ENCODE measurements around the gene METTL27. TPM values are rescaled to one million over a fixed set of nuclear protein-coding genes. Genes with fewer than 3 reads are reported as not detected.
"Not testable (repeated sequence)": the region's sequence is repeated elsewhere in the genome, so short reads cannot be mapped to it uniquely, and the experiment has no call there.

METTL27 gene
- total RNA-seq, 1 donor from 2014 or later = 1.8 TPM

- Mint-ChIP-seq H3K4me1 (ENCODE audit: low read depth) (no peaks in the 10 kb centered on the region), H3K27me3 (ENCODE audit: insufficient read depth) (peaks cover 5% of the 10 kb centered on the region), H3K36me3 (ENCODE audit: low read depth) (no peaks in the 10 kb centered on the region), H3K9me3 (no peaks in the 10 kb centered on the region), H3K4me3 (no peak overlapping the region), H3K27ac (no peak overlapping the region)
- no peak for DNase-seq (ENCODE audit: low spot score)
- intact Hi-C loops (cut with micrococcal nuclease) = no loop called here
These were observed 29.3 kb downstream of the METTL27 start for GRCh38 chr7:73812996-73813395.

- Mint-ChIP-seq H3K9me3 (no peaks in the 10 kb centered on the region), H3K4me1 (ENCODE audit: low read depth) (no peaks in the 10 kb centered on the region), H3K27ac (no peak overlapping the region), H3K27me3 (ENCODE audit: insufficient read depth) (peaks cover 4% of the 10 kb centered on the region), H3K4me3 (no peak overlapping the region), H3K36me3 (ENCODE audit: low read depth) (no peaks in the 10 kb centered on the region)
- peak; percentile 34 for DNase-seq (ENCODE audit: low spot score)
- intact Hi-C loops (cut with micrococcal nuclease) = loop anchor here (1.0 kb wide), 2 partner anchors 40 to 44 kb away; no protein-coding TSS in a partner anchor
These were observed 30.6 kb downstream of the METTL27 start for GRCh38 chr7:73811760-73812168.

- Mint-ChIP-seq H3K36me3 (ENCODE audit: low read depth) (no peaks in the 10 kb centered on the region), H3K27me3 (ENCODE audit: insufficient read depth) (peaks cover 4% of the 10 kb centered on the region), H3K27ac (no peak overlapping the region), H3K4me3 (no peak overlapping the region), H3K9me3 (no peaks in the 10 kb centered on the region), H3K4me1 (ENCODE audit: low read depth) (no peaks in the 10 kb centered on the region)
- no peak for DNase-seq (ENCODE audit: low spot score)
- intact Hi-C loops (cut with micrococcal nuclease) = loop anchor here (1.0 kb wide), 2 partner anchors 40 to 44 kb away; no protein-coding TSS in a partner anchor
These were observed 31.3 kb downstream of the METTL27 start for GRCh38 chr7:73810998-73811360.

- Mint-ChIP-seq H3K4me3 (no peak overlapping the region), H3K27me3 (ENCODE audit: insufficient read depth) (peaks cover 4% of the 10 kb centered on the region), H3K27ac (no peak overlapping the region), H3K4me1 (ENCODE audit: low read depth) (no peaks in the 10 kb centered on the region), H3K36me3 (ENCODE audit: low read depth) (no peaks in the 10 kb centered on the region), H3K9me3 (no peaks in the 10 kb centered on the region)
- intact Hi-C loops (cut with micrococcal nuclease) = no loop called here
- no peak for DNase-seq (ENCODE audit: low spot score)
These were observed 32.8 kb downstream of the METTL27 start for GRCh38 chr7:73809467-73809951.

GRCh38 chr7:73802459-73802858, 39.9 kb downstream of the METTL27 start:
- no peaks in the 10 kb centered on the region for H3K27me3 Mint-ChIP-seq (ENCODE audit: insufficient read depth)
- no peak overlapping the region for H3K4me3 Mint-ChIP-seq
- DNase-seq (ENCODE audit: low spot score) = no peak
- H3K27ac Mint-ChIP-seq = no peak overlapping the region
- H3K9me3 Mint-ChIP-seq = no peaks in the 10 kb centered on the region
- H3K36me3 Mint-ChIP-seq (ENCODE audit: low read depth) = no peaks in the 10 kb centered on the region
- intact Hi-C loops (cut with micrococcal nuclease) = no loop called here
- H3K4me1 Mint-ChIP-seq (ENCODE audit: low read depth) = no peaks in the 10 kb centered on the region

- intact Hi-C loops (cut with micrococcal nuclease) = no loop called here
- Mint-ChIP-seq H3K36me3 (ENCODE audit: low read depth) (no peaks in the 10 kb centered on the region), H3K27me3 (ENCODE audit: insufficient read depth) (no peaks in the 10 kb centered on the region), H3K27ac (no peak overlapping the region), H3K9me3 (no peaks in the 10 kb centered on the region), H3K4me3 (no peak overlapping the region), H3K4me1 (ENCODE audit: low read depth) (no peaks in the 10 kb centered on the region)
- no peak for DNase-seq (ENCODE audit: low spot score)
These were observed 40.7 kb downstream of the METTL27 start for GRCh38 chr7:73801577-73801976.

GRCh38 chr7:73799282-73800141, 42.8 kb downstream of the METTL27 start:
- intact Hi-C loops (cut with micrococcal nuclease) = no loop called here
- peaks cover 4% of the 10 kb centered on the region for H3K9me3 Mint-ChIP-seq
- no peak for DNase-seq (ENCODE audit: low spot score)
- H3K36me3 Mint-ChIP-seq (ENCODE audit: low read depth) = no peaks in the 10 kb centered on the region
- H3K4me1 Mint-ChIP-seq (ENCODE audit: low read depth) = no peaks in the 10 kb centered on the region
- H3K4me3 Mint-ChIP-seq = no peak overlapping the region
- H3K27ac Mint-ChIP-seq = no peak overlapping the region
- no peaks in the 10 kb centered on the region for H3K27me3 Mint-ChIP-seq (ENCODE audit: insufficient read depth)

GRCh38 chr7:73797176-73797575, 45.1 kb downstream of the METTL27 start:
- H3K36me3 Mint-ChIP-seq (ENCODE audit: low read depth); H3K27me3 Mint-ChIP-seq (ENCODE audit: insufficient read depth); intact Hi-C loops (cut with micrococcal nuclease); H3K9me3 Mint-ChIP-seq; H3K27ac Mint-ChIP-seq; H3K4me1 Mint-ChIP-seq (ENCODE audit: low read depth); DNase-seq (ENCODE audit: low spot score); H3K4me3 Mint-ChIP-seq: not testable (repeated sequence)

GRCh38 chr7:73796656-73797055, 45.7 kb downstream of the METTL27 start:
- H3K27ac Mint-ChIP-seq; DNase-seq (ENCODE audit: low spot score); H3K4me1 Mint-ChIP-seq (ENCODE audit: low read depth); H3K9me3 Mint-ChIP-seq; H3K27me3 Mint-ChIP-seq (ENCODE audit: insufficient read depth); H3K36me3 Mint-ChIP-seq (ENCODE audit: low read depth); intact Hi-C loops (cut with micrococcal nuclease); H3K4me3 Mint-ChIP-seq: not testable (repeated sequence)

- H3K27me3 Mint-ChIP-seq (ENCODE audit: insufficient read depth); intact Hi-C loops (cut with micrococcal nuclease); DNase-seq (ENCODE audit: low spot score); H3K4me1 Mint-ChIP-seq (ENCODE audit: low read depth); H3K36me3 Mint-ChIP-seq (ENCODE audit: low read depth); H3K4me3 Mint-ChIP-seq; H3K9me3 Mint-ChIP-seq; H3K27ac Mint-ChIP-seq: not testable (repeated sequence)
These were observed 47.1 kb downstream of the METTL27 start for GRCh38 chr7:73795188-73795587.

- H3K36me3 Mint-ChIP-seq (ENCODE audit: low read depth); H3K4me3 Mint-ChIP-seq; H3K27ac Mint-ChIP-seq; H3K4me1 Mint-ChIP-seq (ENCODE audit: low read depth); DNase-seq (ENCODE audit: low spot score); intact Hi-C loops (cut with micrococcal nuclease); H3K27me3 Mint-ChIP-seq (ENCODE audit: insufficient read depth); H3K9me3 Mint-ChIP-seq: not testable (repeated sequence)
These were observed 51.1 kb downstream of the METTL27 start for GRCh38 chr7:73791170-73791690.

- Mint-ChIP-seq H3K27me3 (ENCODE audit: insufficient read depth) (peaks cover 3% of the 10 kb centered on the region), H3K4me3 (no peak overlapping the region), H3K27ac (no peak overlapping the region), H3K4me1 (ENCODE audit: low read depth) (no peaks in the 10 kb centered on the region), H3K9me3 (no peaks in the 10 kb centered on the region), H3K36me3 (ENCODE audit: low read depth) (no peaks in the 10 kb centered on the region)
- intact Hi-C loops (cut with micrococcal nuclease) = no loop called here
- DNase-seq (ENCODE audit: low spot score) = no peak
These were observed 53.3 kb downstream of the METTL27 start for GRCh38 chr7:73789051-73789450.

- H3K4me1 Mint-ChIP-seq (ENCODE audit: low read depth); intact Hi-C loops (cut with micrococcal nuclease); H3K36me3 Mint-ChIP-seq (ENCODE audit: low read depth); DNase-seq (ENCODE audit: low spot score); H3K27ac Mint-ChIP-seq; H3K27me3 Mint-ChIP-seq (ENCODE audit: insufficient read depth); H3K9me3 Mint-ChIP-seq; H3K4me3 Mint-ChIP-seq: not testable (repeated sequence)
These were observed 54.6 kb downstream of the METTL27 start for GRCh38 chr7:73787786-73788048.
